Endothelial cell of umbilical vein (primary cell): Measurements from ENCODE around the gene FAM118A. TPM values are rescaled to one million over a fixed set of nuclear protein-coding genes. Genes with fewer than 3 reads are reported as not detected.

Experiments used
- BruUV-seq: library from RNA; stranded (reverse); fragments of 400-500 nt; replicated peaks from 2 replicates; lab custom pipeline; 2021; lab: Mats Ljungman, UMichigan
- CTCF ChIA-PET: fragments of 300-600, 350-600 bp; sonication (Branson Sonifier 250); formaldehyde crosslinking; loops from one replicate; lab custom pipeline; 2021; ENCODE audit warnings: antibody characterized with exemption, inconsistent platforms; lab: Charles Lee
- POLR2A ChIA-PET: fragments of 300-600, 350-600 bp; sonication (Branson Sonifier 250); formaldehyde crosslinking; loops from one replicate; lab custom pipeline; 2021; ENCODE audit warnings: antibody characterized with exemption, inconsistent platforms; lab: Charles Lee
- DNase-seq: peaks from one replicate; pipeline ENCODE4 v3.0.0-alpha.2; 2011; ENCODE audit warnings: low read depth, low spot score
- FAIRE-seq: peaks from 2 replicates; lab custom pipeline; 2011; peaks lifted over from hg19 to GRCh38; lab: Jason Lieb, UNC
- H2AFZ ChIP-seq: 2 replicates; pipeline ENCODE4 v1.6.0; 2012; ENCODE audit warnings: low read depth, low read length, control low read depth, inconsistent platforms
- H3K27ac ChIP-seq: 2 replicates; pipeline ENCODE4 v1.5.1; 2011; ENCODE audit warnings: low read depth, mild to moderate bottlenecking, control low read depth, low read length, moderate library complexity; ENCODE audit not compliant: insufficient read depth
- H3K27me3 ChIP-seq, 2 experiments: 2 replicates each; pipeline versions ENCODE4 v1.6.0 to v1.6.1; 2011; ENCODE audit warnings: low read length in 2 of 2, mixed read lengths in 1 of 2; ENCODE audit not compliant: control insufficient read depth in 2 of 2, insufficient read depth in 2 of 2
- H3K36me3 ChIP-seq, 2 experiments: 2 replicates in 1 of 2; 3 replicates in 1 of 2; pipeline ENCODE4 v1.5.1; 2011; ENCODE audit warnings: low read length in 2 of 2, mild to moderate bottlenecking in 1 of 2, moderate library complexity in 1 of 2; ENCODE audit not compliant: control insufficient read depth in 2 of 2, insufficient read depth in 2 of 2; ENCODE audit errors: extremely low read depth in 1 of 2
- H3K4me1 ChIP-seq: 3 replicates; pipeline ENCODE4 v1.5.1; 2011; ENCODE audit warnings: mild to moderate bottlenecking, low read length; ENCODE audit not compliant: control insufficient read depth, insufficient read depth; ENCODE audit errors: extremely low read depth
- H3K4me2 ChIP-seq: 2 replicates; pipeline ENCODE4 v1.6.1; 2011; ENCODE audit warnings: low read length, control low read depth, mixed read lengths; ENCODE audit not compliant: insufficient read depth
- H3K4me3 ChIP-seq, 3 experiments: fragments of 200-600 bp in 1 of 3; sonication (generic), shearing (Covaris generic) in 1 of 3; replicated peaks in 1 of 3; 2 replicates each; pipeline ENCODE4 v1.5.1; 2011 to 2016; ENCODE audit warnings: control low read depth in 3 of 3, low read length in 3 of 3, mild to moderate bottlenecking in 2 of 3, inconsistent platforms in 1 of 3, low read depth in 1 of 3, moderate library complexity in 1 of 3; ENCODE audit not compliant: insufficient read depth in 1 of 3
- H3K79me2 ChIP-seq: 2 replicates; pipeline ENCODE4 v1.6.0; 2012; ENCODE audit warnings: low read length, inconsistent platforms; ENCODE audit not compliant: control insufficient read depth, insufficient read depth
- H3K9ac ChIP-seq: replicated peaks from 2 replicates; pipeline ENCODE3; 2011; ENCODE audit warnings: low read length, control low read depth; ENCODE audit not compliant: insufficient read depth; ENCODE audit errors: extremely low read depth
- H3K9me1 ChIP-seq: replicated peaks from 3 replicates; pipeline ENCODE4 v1.6.0; 2011; ENCODE audit warnings: mild to moderate bottlenecking, low read length; ENCODE audit not compliant: control insufficient read depth, insufficient read depth; ENCODE audit errors: extremely low read depth
- H3K9me3 ChIP-seq: replicated peaks from 2 replicates; pipeline ENCODE4 v1.5.1; 2012; ENCODE audit warnings: low read length, inconsistent platforms; ENCODE audit not compliant: control insufficient read depth, insufficient read depth
- H4K20me1 ChIP-seq: replicated peaks from 2 replicates; pipeline ENCODE3; 2011; ENCODE audit warnings: mild to moderate bottlenecking, low read length; ENCODE audit not compliant: control insufficient read depth, insufficient read depth; ENCODE audit errors: extremely low read depth
- CTCF ChIP-seq, 2 donors: IDR thresholded peaks; 1 replicate in 1 of 2; 2 replicates in 1 of 2; pipeline ENCODE4 v1.5.1; 2011; ENCODE audit warnings: low read length in 2 of 2, mild to moderate bottlenecking in 2 of 2, moderate library complexity in 2 of 2, control low read depth in 1 of 2, inconsistent platforms in 1 of 2, low read depth in 1 of 2; ENCODE audit not compliant: insufficient read depth in 1 of 2; ENCODE audit errors: extremely low read depth in 1 of 2
- GATA2 ChIP-seq: IDR thresholded peaks from 2 replicates; pipeline ENCODE4 v1.7.0; 2011; ENCODE audit warnings: low read depth, mild to moderate bottlenecking, moderate library complexity, mixed read lengths, low read length; ENCODE audit not compliant: insufficient read length, insufficient read depth
- dilution Hi-C: fragments of 300-500 bp; cut with MboI; formaldehyde crosslinking; loops from one replicate; pipeline ENCODE4 v1.15.0; 2019; ENCODE audit warnings: low sequenced_read_pairs; ENCODE audit not compliant: extremely low pct_ligation_motif_present
- intact Hi-C: fragments of 100-400 bp; cut with micrococcal nuclease; formaldehyde crosslinking; loops from one replicate; pipeline ENCODE4 v1.10.0; 2022
- polyA plus RNA-seq, 4 experiments: library from polyadenylated mRNA; depleted of rRNA in 3 of 4; stranded (reverse) in 3 of 4; unstranded in 1 of 4; fragments of >200 nt; gene quantifications; 2 replicates each; pipeline versions ENCODE4 v1.2.1 to v1.2.3, GENCODE V29; 2011 to 2012; ENCODE audit warnings: missing spikeins in 1 of 4
- total RNA-seq: library from RNA; stranded (reverse); gene quantifications from 2 replicates; pipeline ENCODE4 v1.2.3, GENCODE V29; 2021
- TF ChIP-seq, protein P1 (sequence below): IDR thresholded peaks from 2 replicates; pipeline ENCODE4 v1.6.1; 2011; ENCODE audit not compliant: insufficient read depth, insufficient read length

Gene FAM118A
- total and polyA plus RNA-seq, 2 donors (not counting 3 experiments of a cell fraction or from before 2014, with no cell fraction given) = 20.2 to 25.6 TPM

DNA sequence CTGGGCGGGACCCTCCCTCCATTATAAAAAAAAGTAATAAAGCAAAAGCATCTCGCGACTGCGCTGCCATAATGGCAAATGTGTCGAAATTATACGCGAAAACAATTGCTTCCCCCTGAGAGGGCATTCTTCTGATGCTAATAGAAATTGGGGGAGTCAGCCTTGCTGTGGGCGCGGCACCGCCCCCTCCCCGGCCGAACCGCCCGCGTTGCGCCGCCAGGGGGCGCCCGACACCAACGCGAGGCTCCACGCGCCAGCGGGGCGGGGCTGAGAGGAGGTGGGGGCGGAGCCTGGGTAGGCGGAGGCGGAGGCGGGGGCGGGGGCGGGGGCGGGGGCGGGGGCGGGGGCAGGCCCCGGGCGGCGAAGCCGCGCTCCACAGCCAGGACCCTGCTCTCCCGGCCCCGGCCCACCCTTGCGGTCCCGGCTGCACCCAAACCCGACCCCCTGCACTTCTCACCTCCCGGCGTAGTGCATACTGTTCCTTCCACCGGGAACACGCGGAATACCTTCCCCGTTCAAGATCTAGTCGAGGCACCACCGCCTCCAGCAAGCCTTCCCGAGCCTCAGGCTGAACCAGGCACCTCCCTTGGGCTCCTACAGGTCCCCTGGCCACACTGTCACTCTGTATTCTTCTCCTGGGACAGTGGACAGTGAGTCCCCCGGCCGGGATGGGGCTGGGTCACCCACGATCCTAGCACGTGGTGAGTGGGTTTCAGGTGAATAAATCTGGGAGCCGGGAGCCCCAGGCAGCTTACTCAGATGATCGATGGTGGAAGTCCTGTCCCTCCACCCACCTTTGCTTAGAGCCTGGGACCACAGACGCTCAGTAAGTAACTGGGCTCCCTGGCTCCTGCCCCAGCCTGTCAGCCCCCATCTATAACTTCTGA is 40.5 kb upstream of the FAM118A start:
- TF ChIP-seq GATA2 = no peak
- TF ChIP-seq, protein P1, sequence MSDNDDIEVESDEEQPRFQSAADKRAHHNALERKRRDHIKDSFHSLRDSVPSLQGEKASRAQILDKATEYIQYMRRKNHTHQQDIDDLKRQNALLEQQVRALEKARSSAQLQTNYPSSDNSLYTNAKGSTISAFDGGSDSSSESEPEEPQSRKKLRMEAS = no peak
- TF ChIP-seq CTCF (IDR thresholded peaks at IDR 0.05; ENCODE audit: extremely low read depth in 1 of 2, insufficient read depth in 1 of 2, low read depth in 1 of 2, low read length in 2 of 2) = peak; percentile 74 to 78
- BruUV-seq = no TSS peak
- no peaks in the 10 kb centered on the region for H3K9me3 ChIP-seq
- H3K36me3 ChIP-seq = no peaks in the 10 kb centered on the region
- H3K27me3 ChIP-seq = peaks cover 4 to 15% of the 10 kb centered on the region in 2 experiments
- H3K9ac ChIP-seq = no peak overlapping the region
- peak overlapping the region; percentile 97 for H2AFZ ChIP-seq
- peak overlapping the region; percentile 82 for H3K4me2 ChIP-seq
- DNase-seq (peak; percentile 62), FAIRE-seq (peak; percentile 70)
- no peak overlapping the region for H3K27ac ChIP-seq
- POLR2A ChIA-PET = no interaction called here
- no peaks in the 10 kb centered on the region for H3K9me1 ChIP-seq
- peaks cover 6% of the 10 kb centered on the region for H3K4me1 ChIP-seq
- H3K4me3 ChIP-seq = peak overlapping the region; percentile 44 to 61 (median 57)
- CTCF ChIA-PET = interaction anchor here (0.7 kb wide), 1 partner anchor 48 kb away, joined by 4 read pairs; no protein-coding TSS in a partner anchor
- no peaks in the 10 kb centered on the region for H4K20me1 ChIP-seq
- H3K79me2 ChIP-seq = no peaks in the 10 kb centered on the region
- intact Hi-C loops = loop anchor here (1.0 to 5.0 kb wide), 4 partner anchors 48 to 284 kb away; no protein-coding TSS in a partner anchor
- dilution Hi-C loops = no loop called here
